Neural cell (in vitro differentiated cells): ENCODE results near the gene UPK3B. TPM values are rescaled to one million over a fixed set of nuclear protein-coding genes. Genes with fewer than 3 reads are reported as not detected.
"Not testable (repeated sequence)": the region's sequence is repeated elsewhere in the genome, so short reads cannot be mapped to it uniquely, and the experiment has no call there.

Experiments used
- H2AFZ ChIP-seq: fragments of 200-600, 300-800 bp; sonication (generic), shearing (Covaris generic); 2 replicates; pipeline ENCODE4 v1.6.0; 2014; ENCODE audit warnings: low read depth, mild to moderate bottlenecking, antibody characterized with exemption, low read length, moderate library complexity
- H3F3A ChIP-seq: fragments of 200-600 bp; shearing (Covaris generic); 2 replicates; pipeline ENCODE4 v1.6.1; 2016; ENCODE audit warnings: mild to moderate bottlenecking, moderate library complexity, mixed read lengths, antibody characterized with exemption, low read length; ENCODE audit not compliant: insufficient read depth, poor library complexity, severe bottlenecking
- H3K27ac ChIP-seq: fragments of 200-600, 300-800 bp; sonication (generic), shearing (Covaris generic); 2 replicates; pipeline ENCODE4 v1.5.1; 2014; ENCODE audit warnings: mild to moderate bottlenecking, low read length, moderate library complexity
- H3K27me3 ChIP-seq: fragments of 300-800, 200-600 bp; sonication (generic), shearing (Covaris generic); 2 replicates; pipeline ENCODE4 v1.6.0; 2014; ENCODE audit warnings: mild to moderate bottlenecking, low read depth, low read length, moderate library complexity; ENCODE audit not compliant: insufficient read depth
- H3K36me3 ChIP-seq: fragments of 300-800, 200-600 bp; sonication (generic), shearing (Covaris generic); 2 replicates; pipeline ENCODE4 v1.5.1; 2014; ENCODE audit warnings: mild to moderate bottlenecking, antibody characterized with exemption, low read length, moderate library complexity; ENCODE audit not compliant: insufficient read depth
- H3K4me2 ChIP-seq: fragments of 300-800, 200-600 bp; sonication (generic), shearing (Covaris generic); 2 replicates; pipeline ENCODE4 v1.6.0; 2014; ENCODE audit warnings: mild to moderate bottlenecking, low read length
- H3K4me3 ChIP-seq: fragments of 300-800, 200-600 bp; sonication (generic), shearing (Covaris generic); 2 replicates; pipeline ENCODE4 v1.5.1; 2014; ENCODE audit warnings: mild to moderate bottlenecking, low read length, moderate library complexity
- H3K79me2 ChIP-seq: fragments of 200-600 bp; shearing (Covaris generic); replicated peaks from 2 replicates; pipeline ENCODE4 v1.6.0; 2014; ENCODE audit warnings: mild to moderate bottlenecking, low read length, moderate library complexity; ENCODE audit not compliant: insufficient read depth
- H3K9ac ChIP-seq: fragments of 300-800, 200-600 bp; sonication (generic), shearing (Covaris generic); 2 replicates; pipeline ENCODE4 v1.6.1; 2016; ENCODE audit warnings: mild to moderate bottlenecking, low read length, mixed read lengths
- H3K9me2 ChIP-seq: fragments of 200-600 bp; shearing (Covaris generic); 2 replicates; pipeline ENCODE4 v1.6.1; 2016; ENCODE audit warnings: mild to moderate bottlenecking, low read length, mixed read lengths; ENCODE audit not compliant: insufficient read depth
- H3K9me3 ChIP-seq: fragments of 200-600, 300-800 bp; sonication (generic), shearing (Covaris generic); 2 replicates; pipeline ENCODE4 v1.6.1; 2016; ENCODE audit warnings: mild to moderate bottlenecking, mixed run types, low read length, moderate library complexity, mixed read lengths
- H4K20me1 ChIP-seq: fragments of 200-600 bp; shearing (Covaris generic); 2 replicates; pipeline ENCODE4 v1.6.1; 2016; ENCODE audit warnings: mild to moderate bottlenecking, mixed run types; ENCODE audit not compliant: insufficient read depth
- EP300 ChIP-seq: fragments of 450-650 bp; conservative IDR thresholded peaks from 2 replicates; pipeline ENCODE4 v1.6.1; 2014; ENCODE audit warnings: antibody characterized with exemption, mild to moderate bottlenecking, moderate library complexity; ENCODE audit not compliant: poor library complexity, severe bottlenecking
- MXI1 ChIP-seq: fragments of 450-650 bp; conservative IDR thresholded peaks from 2 replicates; pipeline ENCODE4 v1.6.1; 2014; ENCODE audit warnings: antibody characterized with exemption, mild to moderate bottlenecking; ENCODE audit not compliant: poor library complexity, severe bottlenecking
- POLR2AphosphoS5 ChIP-seq: IDR thresholded peaks from 2 replicates; pipeline ENCODE4 v1.6.1; 2012
- REST ChIP-seq: IDR thresholded peaks from 2 replicates; pipeline ENCODE4 v1.6.1; 2012; ENCODE audit warnings: borderline replicate concordance
- SMC3 ChIP-seq: fragments of 450-650 bp; conservative IDR thresholded peaks from 2 replicates; pipeline ENCODE4 v1.6.1; 2014; ENCODE audit warnings: antibody characterized with exemption, mild to moderate bottlenecking, moderate library complexity; ENCODE audit not compliant: poor library complexity
- polyA plus RNA-seq: library from polyadenylated mRNA; depleted of rRNA; stranded (reverse); fragments of >200 nt; gene quantifications from 2 replicates; pipeline ENCODE4 v1.2.3, GENCODE V29; 2014

Gene UPK3B
- polyA plus RNA-seq, 1 donor from 2014 or later = 0.88 TPM

GRCh38 chr7:76549025-76549854 lies 38.9 kb downstream of the UPK3B start:
- H4K20me1 ChIP-seq, H3K9me2 ChIP-seq, H3F3A ChIP-seq, H3K79me2 ChIP-seq, H3K9me3 ChIP-seq, H3K27me3 ChIP-seq, H3K4me2 ChIP-seq, H2AFZ ChIP-seq, H3K36me3 ChIP-seq: not testable (repeated sequence)
- Histone ChIP-seq H3K27ac (peak overlapping the region; percentile 66), H3K9ac (peak overlapping the region; percentile 78), H3K4me3 (peak overlapping the region; percentile 72)
- TF ChIP-seq POLR2AphosphoS5 = peak; percentile 86
- TF ChIP-seq EP300 = peak; percentile 13
- TF ChIP-seq SMC3 = peak; percentile 40
- TF ChIP-seq MXI1 = peak; percentile 90
- TF ChIP-seq REST = peak; percentile 53

GRCh38 chr7:76549855-76550248 lies 39.5 kb downstream of the UPK3B start:
- H3K4me2 ChIP-seq, H3K36me3 ChIP-seq, H3F3A ChIP-seq, H3K9me2 ChIP-seq, H3K27ac ChIP-seq, H3K27me3 ChIP-seq, H3K79me2 ChIP-seq, H3K9me3 ChIP-seq, H4K20me1 ChIP-seq, H2AFZ ChIP-seq: not testable (repeated sequence)
- H3K4me3 ChIP-seq = peak overlapping the region; percentile 72
- H3K9ac ChIP-seq = peak overlapping the region; percentile 78

GRCh38 chr7:76551992-76552391 lies 41.6 kb downstream of the UPK3B start:
- not testable (repeated sequence) for H3K9ac ChIP-seq, H3K4me2 ChIP-seq, H3K9me2 ChIP-seq, H3K4me3 ChIP-seq, H3K27me3 ChIP-seq, H3K36me3 ChIP-seq, H3K9me3 ChIP-seq, H3F3A ChIP-seq, H3K79me2 ChIP-seq, H3K27ac ChIP-seq, H4K20me1 ChIP-seq, H2AFZ ChIP-seq

- not testable (repeated sequence) for H3K36me3 ChIP-seq, H3K27me3 ChIP-seq, H2AFZ ChIP-seq, H3K4me3 ChIP-seq, H4K20me1 ChIP-seq, H3K27ac ChIP-seq, H3K79me2 ChIP-seq, H3K4me2 ChIP-seq, H3K9me2 ChIP-seq, H3K9me3 ChIP-seq, H3F3A ChIP-seq, H3K9ac ChIP-seq
Measured at GRCh38 chr7:76559685-76560084, 49.3 kb downstream of the UPK3B start.

- H3K4me2 ChIP-seq, H3K9me3 ChIP-seq, H4K20me1 ChIP-seq, H3K4me3 ChIP-seq, H3K27ac ChIP-seq, H3K9ac ChIP-seq, H3F3A ChIP-seq, H3K9me2 ChIP-seq, H2AFZ ChIP-seq, H3K36me3 ChIP-seq, H3K27me3 ChIP-seq, H3K79me2 ChIP-seq: not testable (repeated sequence)
Measured at GRCh38 chr7:76560157-76560556, 49.8 kb downstream of the UPK3B start.

GRCh38 chr7:76561342-76561741 lies 51.0 kb downstream of the UPK3B start:
- not testable (repeated sequence) for H3K9me3 ChIP-seq, H3K36me3 ChIP-seq, H4K20me1 ChIP-seq, H2AFZ ChIP-seq, H3K9me2 ChIP-seq, H3K27ac ChIP-seq, H3K79me2 ChIP-seq, H3K4me2 ChIP-seq, H3K9ac ChIP-seq, H3K27me3 ChIP-seq, H3K4me3 ChIP-seq, H3F3A ChIP-seq
